SW 1271 (cell line): ENCODE data around the gene GLRX5.

ENCODE experiments used
- DNase-seq, 2 experiments: peaks; one replicate each; lab custom pipeline; 2025; lab: John Stamatoyannopoulos, UW

Gene GLRX5

GRCh38 chr14:95536036-95536593, 1.3 kb downstream of the GLRX5 start:
- no peak for DNase-seq

GRCh38 chr14:95536671-95537070, 1.8 kb downstream of the GLRX5 start:
- no peak for DNase-seq

DNA sequence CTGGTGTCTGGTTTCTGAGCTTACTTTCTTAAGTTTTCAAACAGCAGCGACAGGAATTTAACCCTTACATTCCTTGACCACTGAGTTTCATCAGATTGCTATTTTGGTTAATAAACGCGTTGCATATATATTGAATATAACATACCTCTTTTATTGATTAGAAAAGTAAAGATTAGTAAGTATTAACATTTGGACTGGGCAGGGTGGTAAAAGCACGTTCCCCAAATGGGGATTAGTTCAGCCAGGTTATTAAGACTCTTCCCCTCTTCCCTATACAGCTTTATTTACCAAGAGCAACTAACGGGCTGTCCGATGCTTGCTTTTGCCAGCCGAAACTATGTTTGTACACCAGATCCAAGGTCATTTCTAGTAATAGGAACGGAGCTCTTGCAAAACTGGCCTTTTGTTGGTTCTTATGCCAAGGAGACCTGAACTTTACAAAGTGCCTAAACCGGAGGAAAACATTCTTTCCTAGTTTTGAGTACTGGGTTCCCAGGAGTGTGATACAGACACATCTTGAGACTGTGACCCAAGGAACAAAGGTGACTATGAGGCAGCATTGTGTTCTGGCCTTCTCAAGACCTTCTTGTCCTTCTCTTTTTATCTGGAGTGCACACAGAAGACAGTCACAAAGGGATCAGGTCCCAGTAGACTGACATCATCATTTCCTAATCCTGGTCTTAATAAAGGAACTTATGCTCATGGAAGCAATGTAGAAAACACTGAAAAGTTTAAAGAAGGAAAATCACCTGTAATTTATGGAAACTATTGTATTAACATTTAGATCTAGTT, 2.6 kb downstream of the GLRX5 start:
- no peak for DNase-seq

DNA sequence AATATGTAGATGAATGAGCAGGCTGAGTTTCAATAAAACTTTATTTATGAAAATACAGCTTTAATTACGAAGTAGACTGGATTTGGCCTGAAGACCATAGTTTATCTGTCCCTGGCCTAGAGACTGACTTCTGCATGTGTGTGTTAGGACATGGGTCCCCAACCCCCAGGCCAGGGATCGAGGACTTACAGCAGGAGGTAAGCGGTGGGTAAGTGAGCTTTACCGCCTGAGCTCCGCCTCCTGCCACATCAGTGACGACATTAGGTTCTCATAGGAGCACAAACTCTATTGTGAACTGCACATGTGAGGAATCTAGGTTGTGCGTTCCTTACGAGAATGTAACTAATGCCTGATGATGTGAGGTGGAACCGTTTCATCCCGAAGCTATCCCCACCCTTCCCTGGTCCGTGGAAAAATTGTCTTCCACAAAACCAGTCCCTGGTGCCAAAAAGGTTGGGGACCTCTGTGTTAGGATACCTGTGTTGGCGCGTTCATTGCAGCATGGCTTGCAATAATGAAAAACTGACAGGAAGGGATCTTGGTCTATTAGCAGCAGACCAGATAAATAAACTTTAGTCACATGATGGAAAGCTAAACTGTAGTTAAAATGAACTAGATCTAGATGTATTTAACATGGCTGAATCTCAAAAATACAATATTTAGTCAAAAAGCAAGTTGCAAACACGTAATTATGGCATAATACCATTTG, 4.1 kb downstream of the GLRX5 start:
- DNase-seq = no peak

- no peak for DNase-seq
Observed at GRCh38 chr14:95540236-95540855, 5.5 kb downstream of the GLRX5 start.

DNA sequence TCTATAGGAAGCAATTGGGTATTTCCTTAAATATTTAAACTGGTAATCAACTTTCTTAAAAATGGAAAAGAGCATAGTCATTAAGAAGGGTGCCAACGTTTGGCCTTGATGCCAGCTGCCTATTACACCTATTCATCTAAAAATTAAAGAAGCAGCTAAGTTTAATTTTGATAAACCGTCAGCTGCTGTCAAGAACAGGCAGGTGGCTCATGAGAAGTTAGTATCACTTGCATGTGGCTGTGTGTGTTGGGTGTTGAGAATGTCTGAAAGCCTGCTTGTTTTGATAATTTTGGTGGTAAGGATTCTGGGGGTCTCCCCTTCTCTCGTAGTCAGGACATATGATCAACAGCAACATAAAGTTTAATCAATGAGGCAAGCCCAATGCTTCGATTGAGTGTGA, 6.5 kb downstream of the GLRX5 start:
- DNase-seq = no peak

DNA sequence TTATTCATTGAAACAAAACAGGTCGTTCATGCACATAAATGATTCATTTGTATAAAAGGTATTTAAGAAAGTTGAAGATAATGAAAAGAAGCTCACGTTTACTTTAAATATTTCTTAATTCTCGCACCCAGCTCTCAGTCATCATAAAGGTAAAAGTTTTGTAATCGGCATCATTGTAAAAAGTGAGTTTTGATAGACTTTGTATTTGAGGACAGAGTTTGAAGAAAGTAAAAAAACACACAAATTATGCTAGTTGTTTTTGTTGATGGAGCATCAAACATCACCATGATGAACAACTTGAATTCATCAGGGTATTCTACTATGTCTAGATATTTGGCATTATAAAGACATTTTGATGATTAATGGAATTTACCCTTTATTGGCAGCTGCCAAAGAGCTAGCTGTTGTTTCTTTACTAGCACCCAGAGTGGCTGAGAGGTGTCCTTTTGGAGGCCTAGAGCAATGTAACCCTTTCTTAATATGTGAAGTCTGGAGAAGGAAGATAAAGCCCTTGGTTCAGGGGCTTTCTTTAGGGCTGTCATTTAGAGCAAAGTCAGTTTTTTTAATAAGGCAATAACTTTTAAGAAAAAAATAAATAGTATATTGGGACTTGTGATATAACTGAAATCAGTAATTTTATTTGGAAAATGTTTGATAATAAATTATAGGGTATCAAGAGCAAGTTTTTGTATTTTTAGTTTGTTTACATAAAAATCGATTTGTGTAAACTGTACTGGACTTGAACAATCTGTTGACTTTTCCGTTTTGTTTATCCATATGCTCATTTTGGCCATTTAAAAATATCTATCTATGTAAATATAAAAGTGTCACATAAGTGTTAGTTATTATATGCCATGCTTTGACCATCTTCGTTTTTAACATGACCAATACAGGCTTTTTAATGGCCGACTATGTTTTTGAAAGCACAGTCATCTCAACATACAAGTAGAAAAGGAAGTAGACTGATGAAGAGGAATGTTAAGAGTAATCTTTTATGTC, 7.4 kb downstream of the GLRX5 start:
- DNase-seq = no peak

DNA sequence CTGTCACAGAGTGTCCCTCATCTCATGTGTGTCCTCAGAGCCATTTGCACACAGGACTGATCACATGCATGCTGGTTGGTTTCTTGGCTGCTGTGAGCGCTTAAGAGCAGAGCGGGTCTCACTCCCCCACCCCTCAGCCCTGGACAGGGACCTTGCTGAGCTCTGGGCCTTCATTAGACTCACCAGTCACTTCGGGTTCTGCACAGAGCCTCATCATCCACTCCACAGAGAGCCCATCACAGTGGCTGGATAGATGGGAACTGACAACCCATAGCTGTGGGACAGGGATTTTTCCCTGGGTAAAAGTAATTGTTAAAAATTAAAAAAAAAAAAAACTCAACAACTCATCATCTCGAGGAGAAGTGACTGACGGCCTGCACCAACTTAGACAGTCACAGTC, 8.2 kb downstream of the GLRX5 start:
- DNase-seq = no peak

DNA sequence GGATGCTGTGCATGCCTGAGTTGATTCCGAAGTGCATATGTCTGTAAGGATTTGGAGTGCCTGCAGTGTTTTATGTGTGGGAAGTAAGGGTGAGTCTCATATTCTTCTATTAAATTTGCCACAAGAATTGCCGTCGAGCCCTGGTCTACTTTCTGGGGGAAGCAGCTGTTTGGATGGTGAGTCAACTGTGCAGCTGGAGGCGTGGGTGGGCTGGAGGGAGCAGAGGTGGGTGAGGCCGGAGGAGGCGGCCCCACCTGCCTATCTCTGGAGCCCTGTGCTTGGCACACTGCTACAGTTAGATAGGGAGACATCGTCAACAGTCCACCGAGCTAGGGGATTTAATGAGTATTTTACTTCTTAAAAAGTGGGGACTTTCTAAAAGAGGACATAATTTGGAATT, 9.7 kb downstream of the GLRX5 start:
- DNase-seq = no peak

DNA sequence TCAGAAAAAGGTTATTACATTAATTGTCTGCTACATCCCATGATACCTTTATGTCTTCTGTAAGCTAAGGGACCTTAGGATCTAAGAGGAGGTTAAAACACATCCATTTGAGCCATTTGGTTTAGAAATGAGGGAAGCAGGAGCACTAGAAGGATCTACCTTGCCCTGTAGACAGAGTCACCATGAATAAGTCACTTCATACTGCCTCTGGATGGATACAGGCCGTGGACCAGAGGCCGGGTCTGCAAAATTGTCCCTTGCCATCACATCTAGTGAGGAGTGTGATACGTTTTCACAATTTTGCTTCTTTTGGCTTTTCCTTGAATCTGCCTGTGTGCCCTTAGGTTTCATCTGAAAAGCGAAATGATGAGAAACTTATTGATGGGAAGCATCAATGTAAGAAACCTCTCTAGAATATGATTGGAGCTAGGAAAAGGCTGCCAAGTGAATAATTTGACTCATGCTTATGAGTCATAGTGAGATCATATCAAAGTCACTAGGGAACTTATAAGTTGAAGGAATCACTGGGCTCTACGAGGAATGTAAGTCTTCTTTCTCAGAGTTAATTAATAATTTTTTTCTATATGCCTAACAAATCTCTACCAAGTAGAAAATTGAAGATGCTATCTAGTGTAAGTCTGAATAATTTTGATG, 10.8 kb downstream of the GLRX5 start:
- peak; percentile 36 to 83 for DNase-seq

DNA sequence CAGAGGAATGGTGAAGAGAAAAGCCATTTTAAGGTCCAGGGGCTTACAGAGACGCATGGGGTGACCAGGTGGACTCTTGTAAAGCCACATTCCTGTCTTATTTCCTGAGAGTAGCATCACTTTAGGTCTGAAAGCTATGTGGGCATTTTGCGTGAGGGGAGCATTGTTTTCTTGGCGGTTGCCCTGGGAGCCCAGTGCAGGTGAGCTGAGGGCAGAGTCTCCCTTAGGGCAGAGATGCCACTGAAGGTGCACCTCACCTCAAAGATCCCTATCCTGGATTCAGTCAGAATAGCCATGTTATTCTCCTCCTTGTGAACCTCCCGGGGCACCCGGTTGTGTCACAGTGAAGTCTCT, 12.4 kb downstream of the GLRX5 start:
- DNase-seq = no peak

GRCh38 chr14:95547626-95548327, 12.9 kb downstream of the GLRX5 start:
- peak; percentile 35 to 50 for DNase-seq

DNA sequence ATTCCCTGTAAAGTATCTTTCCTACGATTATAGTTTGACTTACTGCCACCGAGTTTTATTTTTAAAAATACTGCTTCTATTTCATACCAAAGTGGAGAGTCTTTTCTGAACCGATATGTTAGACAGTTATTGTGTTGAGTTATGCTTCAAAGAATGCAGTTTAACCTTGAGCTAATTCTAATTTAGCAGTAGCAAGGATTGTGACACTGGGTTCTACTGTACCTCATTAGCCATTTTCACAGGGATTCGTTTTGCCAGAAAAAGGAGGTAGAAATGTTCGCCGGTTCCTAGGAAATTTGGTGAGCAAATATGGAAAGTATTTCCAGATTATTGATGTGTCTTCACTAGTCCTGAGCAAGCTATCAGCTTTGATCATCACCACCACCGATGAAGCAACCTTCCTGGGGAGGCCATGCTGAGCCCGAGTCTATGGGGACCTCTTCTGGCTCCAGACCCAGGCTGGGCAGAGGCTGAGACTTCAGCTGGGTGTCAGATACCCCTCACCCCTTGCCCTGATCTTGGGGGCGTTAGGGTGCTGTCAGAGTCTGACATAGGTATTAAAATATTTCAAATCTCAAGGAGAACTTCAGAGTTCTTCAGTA, 13.6 kb downstream of the GLRX5 start:
- no peak for DNase-seq

DNA sequence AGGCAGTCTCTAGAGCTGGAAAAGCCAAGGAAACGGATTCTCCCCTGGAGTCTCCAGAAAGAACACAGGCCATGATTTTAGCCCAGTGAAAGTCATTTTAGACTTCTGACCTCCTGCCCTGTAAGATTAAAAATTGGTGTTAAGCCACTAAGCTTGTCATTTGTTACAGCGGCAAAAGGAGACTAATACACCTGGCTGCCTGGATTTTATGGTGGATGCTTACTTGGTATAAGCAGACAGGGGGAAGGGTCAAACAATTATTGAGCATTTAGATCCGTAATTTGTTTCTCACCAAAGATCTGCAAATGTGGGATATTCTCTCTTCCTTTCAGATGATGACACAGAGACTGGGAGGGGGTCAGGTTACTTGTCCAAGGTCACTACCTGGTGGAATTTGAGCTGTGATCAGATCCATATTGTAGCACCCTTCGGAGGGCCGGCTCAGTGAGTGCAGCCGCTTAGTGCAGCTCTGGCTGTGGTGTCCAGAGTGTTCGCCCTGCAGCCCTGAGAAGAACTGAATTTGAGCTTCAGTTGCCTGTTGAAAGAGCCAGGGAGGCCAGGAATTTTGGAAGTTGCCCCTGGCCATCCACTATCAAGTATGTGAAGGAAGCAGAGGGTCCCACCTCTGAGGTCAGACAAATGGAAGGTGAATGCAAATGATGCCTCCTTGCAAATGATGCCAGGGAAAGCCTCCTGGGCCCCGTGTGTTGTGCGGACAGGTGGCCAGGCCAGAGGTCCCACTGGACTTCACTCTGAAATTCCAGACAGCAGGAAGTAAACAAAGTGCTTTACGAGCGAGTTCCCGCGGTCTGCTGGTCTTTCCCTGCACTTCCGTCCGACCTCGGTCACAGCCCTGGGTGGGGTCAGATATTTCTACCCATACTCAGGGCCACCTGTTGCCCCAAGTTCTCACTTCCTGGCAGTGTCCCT, 15.1 kb downstream of the GLRX5 start:
- no peak for DNase-seq

DNA sequence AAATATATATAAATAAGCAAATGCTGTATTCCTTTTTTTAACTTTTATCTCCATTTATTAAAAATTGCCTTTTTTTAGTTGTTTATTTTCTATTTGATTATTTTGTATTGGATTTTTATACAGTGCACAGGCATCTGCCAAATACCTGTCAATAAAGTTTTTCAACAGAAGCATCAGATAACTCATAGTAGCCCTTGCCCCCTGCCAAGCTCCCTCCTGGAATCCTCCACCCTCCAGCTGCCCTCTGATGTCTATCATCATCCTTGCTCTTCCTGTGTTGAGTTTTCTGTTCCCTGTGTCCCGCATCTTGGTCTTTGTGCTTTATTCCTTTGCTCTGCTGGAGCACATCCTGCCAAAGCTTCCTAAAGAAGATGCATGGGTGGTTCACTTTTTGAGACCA, 16.6 kb downstream of the GLRX5 start:
- no peak for DNase-seq

GRCh38 chr14:95553141-95553540, 18.3 kb downstream of the GLRX5 start:
- no peak for DNase-seq

GRCh38 chr14:95555053-95555452, 20.2 kb downstream of the GLRX5 start:
- no peak for DNase-seq

DNA sequence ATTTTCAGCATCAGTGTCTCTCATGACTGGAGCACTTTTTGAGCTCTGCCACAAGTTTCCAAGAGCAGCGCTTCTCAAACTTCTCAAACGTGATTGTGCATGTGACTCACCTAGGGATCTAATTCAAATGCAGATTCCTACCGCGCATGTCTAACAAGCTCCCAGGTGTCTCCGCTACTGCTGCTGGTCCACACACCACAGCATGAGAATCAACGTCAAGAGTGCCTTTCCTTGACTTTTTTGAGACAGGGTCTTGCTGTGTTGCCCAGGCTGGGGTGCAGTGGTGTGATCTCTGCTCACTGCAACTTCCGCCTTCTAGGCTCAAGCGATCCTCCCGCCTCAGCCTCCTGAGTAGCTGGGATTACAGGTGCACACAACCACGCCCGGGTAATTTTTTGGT, 22.4 kb downstream of the GLRX5 start:
- no peak for DNase-seq

DNA sequence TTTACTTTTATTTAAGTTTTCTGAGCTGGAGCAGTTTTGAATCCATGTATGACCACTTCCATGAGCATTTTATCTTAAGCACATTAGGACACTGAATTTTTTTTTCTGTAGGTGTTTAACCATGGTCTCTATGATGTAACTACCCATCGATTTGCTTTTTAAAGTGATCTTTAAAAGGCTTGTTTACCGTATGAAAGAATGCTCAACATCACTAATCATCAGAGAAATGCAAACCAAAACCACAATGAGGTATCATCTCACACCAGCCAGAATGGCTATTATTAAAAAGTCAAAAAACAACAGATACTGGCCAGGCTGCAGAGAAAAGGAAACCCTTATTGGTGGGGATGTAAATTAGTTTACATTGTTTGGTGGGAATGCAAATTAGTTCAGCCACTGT, 23.0 kb downstream of the GLRX5 start:
- DNase-seq = no peak
